Measurements from ENCODE around the gene PRDM11.
"Not testable (repeated sequence)": the region's sequence is repeated elsewhere in the genome, so short reads cannot be mapped to it uniquely, and the experiment has no call there.

The PRDM11 gene

GRCh38 chr11:45146072-45147016, at the start of gene PRDM11:
TSS of gene PRDM11 (plus strand) at chr11:45146639. CDS start at chr11:45181767, 35,128 bp downstream.
- peak; percentile 62 to 67 for DNase-seq (ENCODE audit: low read depth in 2 of 2)

- DNase-seq (ENCODE audit: low read depth in 2 of 2), result no peak
These were observed 48.5 kb upstream of the PRDM11 start for GRCh38 chr11:45097721-45098493.

- DNase-seq (ENCODE audit: low read depth in 2 of 2), result no peak
These were observed 47.5 kb upstream of the PRDM11 start for GRCh38 chr11:45098929-45099328.

- no peak for DNase-seq (ENCODE audit: low read depth in 2 of 2)
These were observed 46.1 kb upstream of the PRDM11 start for GRCh38 chr11:45100339-45100738.

GRCh38 chr11:45102361-45102809, 44.1 kb upstream of the PRDM11 start:
- no peak for DNase-seq (ENCODE audit: low read depth in 2 of 2)

- peak in 1 of 2 experiments; percentile 21 for DNase-seq (ENCODE audit: low read depth in 2 of 2)
These were observed 43.4 kb upstream of the PRDM11 start for GRCh38 chr11:45102810-45103621.

GRCh38 chr11:45104006-45104789, 42.2 kb upstream of the PRDM11 start:
- DNase-seq (ENCODE audit: low read depth in 2 of 2), result no peak

- DNase-seq (ENCODE audit: low read depth in 2 of 2), result no peak
These were observed 41.7 kb upstream of the PRDM11 start for GRCh38 chr11:45104790-45105084.

- no peak for DNase-seq (ENCODE audit: low read depth in 2 of 2)
These were observed 41.0 kb upstream of the PRDM11 start for GRCh38 chr11:45105233-45105983.

GRCh38 chr11:45105984-45106375, 40.5 kb upstream of the PRDM11 start:
- no peak for DNase-seq (ENCODE audit: low read depth in 2 of 2)

GRCh38 chr11:45106440-45106839, 40.0 kb upstream of the PRDM11 start:
- no peak for DNase-seq (ENCODE audit: low read depth in 2 of 2)

- DNase-seq (ENCODE audit: low read depth in 2 of 2), result no peak
These were observed 39.4 kb upstream of the PRDM11 start for GRCh38 chr11:45107029-45107428.

- DNase-seq (ENCODE audit: low read depth in 2 of 2), result no peak
These were observed 38.1 kb upstream of the PRDM11 start for GRCh38 chr11:45108070-45109064.

GRCh38 chr11:45109400-45109799, 37.0 kb upstream of the PRDM11 start:
- no peak for DNase-seq (ENCODE audit: low read depth in 2 of 2)

GRCh38 chr11:45110562-45110961, 35.9 kb upstream of the PRDM11 start:
- peak in 1 of 2 experiments; percentile 31 for DNase-seq (ENCODE audit: low read depth in 2 of 2)

- DNase-seq (ENCODE audit: low read depth in 2 of 2), result no peak
These were observed 32.6 kb upstream of the PRDM11 start for GRCh38 chr11:45113807-45114206.

GRCh38 chr11:45127836-45128235, 18.6 kb upstream of the PRDM11 start:
- DNase-seq (ENCODE audit: low read depth in 2 of 2), result not testable (repeated sequence)

- no peak for DNase-seq (ENCODE audit: low read depth in 2 of 2)
These were observed 12.6 kb upstream of the PRDM11 start for GRCh38 chr11:45133878-45134277.

GRCh38 chr11:45141171-45141570, 5.3 kb upstream of the PRDM11 start:
- DNase-seq (ENCODE audit: low read depth in 2 of 2), result no peak

Data from fibroblast of skin of left biceps (primary cell).